SU-DHL-6 (cell line): ENCODE data around the gene SPSB1.

Experiments used
- H2AFZ ChIP-seq: fragments of 200-600 bp; sonication (generic); 2 replicates; pipeline ENCODE4 v1.6.1; 2014; ENCODE audit warnings: low read depth, mild to moderate bottlenecking, moderate library complexity, mixed read lengths, antibody characterized with exemption, low read length; ENCODE audit not compliant: severe bottlenecking
- H3F3A ChIP-seq: fragments of 200-600 bp; shearing (Covaris generic); 2 replicates; pipeline ENCODE4 v1.6.0; 2016; ENCODE audit warnings: antibody characterized with exemption, mild to moderate bottlenecking; ENCODE audit not compliant: insufficient read depth
- H3K27ac ChIP-seq: fragments of 200-600 bp; sonication (generic); 2 replicates; pipeline ENCODE4 v1.5.1; 2016; ENCODE audit warnings: low read depth, mild to moderate bottlenecking, low read length, moderate library complexity, mixed read lengths
- H3K27me3 ChIP-seq: fragments of 200-600 bp; sonication (generic), shearing (Covaris generic); 2 replicates; pipeline ENCODE4 v1.6.0; 2014; ENCODE audit warnings: mild to moderate bottlenecking, low read length
- H3K36me3 ChIP-seq: fragments of 200-600 bp; sonication (generic); 2 replicates; pipeline ENCODE4 v1.6.1; 2014; ENCODE audit warnings: mild to moderate bottlenecking, low read length, mixed read lengths
- H3K4me2 ChIP-seq: fragments of 300-600, 200-600 bp; shearing (Covaris generic), sonication (generic); 2 replicates; pipeline ENCODE4 v1.6.0; 2014; ENCODE audit warnings: low read length, low read depth, mild to moderate bottlenecking; ENCODE audit not compliant: poor library complexity, severe bottlenecking
- H3K4me3 ChIP-seq: fragments of 200-600 bp; sonication (generic); 2 replicates; pipeline ENCODE4 v1.5.1; 2014; ENCODE audit warnings: antibody characterized with exemption, low read length, mild to moderate bottlenecking, mixed read lengths; ENCODE audit not compliant: insufficient read depth, poor library complexity, severe bottlenecking
- H3K79me2 ChIP-seq: fragments of 200-600 bp; sonication (generic); 2 replicates; pipeline ENCODE4 v1.6.1; 2014; ENCODE audit warnings: mild to moderate bottlenecking, low read length, moderate library complexity; ENCODE audit not compliant: insufficient read depth
- H3K9ac ChIP-seq: fragments of 200-600 bp; sonication (generic); 2 replicates; pipeline ENCODE4 v1.7.0; 2014; ENCODE audit warnings: mild to moderate bottlenecking, low read length
- H3K9me2 ChIP-seq: fragments of 200-600 bp; sonication (generic); replicated peaks from 2 replicates; pipeline ENCODE4 v1.6.1; 2014; ENCODE audit warnings: low read length; ENCODE audit not compliant: insufficient read depth
- H3K9me3 ChIP-seq: fragments of 200-600 bp; sonication (generic); 2 replicates; pipeline ENCODE4 v1.6.1; 2014; ENCODE audit warnings: low read length, mixed read lengths; ENCODE audit not compliant: insufficient read depth
- H4K20me1 ChIP-seq: fragments of 200-600 bp; sonication (generic); 2 replicates; pipeline ENCODE4 v1.6.1; 2014; ENCODE audit warnings: low read depth, mild to moderate bottlenecking, antibody characterized with exemption, low read length, moderate library complexity, mixed read lengths
- EZH2phosphoT487 ChIP-seq: fragments of 200-600 bp; sonication (generic), shearing (Covaris generic); conservative IDR thresholded peaks from 2 replicates; pipeline ENCODE4 v1.6.1; 2018; ENCODE audit warnings: mild to moderate bottlenecking, antibody characterized with exemption, low read length, moderate library complexity, mixed read lengths
- TF ChIP-seq, protein P1 (sequence below): fragments of 200-600 bp; sonication (generic); IDR thresholded peaks from one replicate; pipeline ENCODE4 v1.5.1; 2017; ENCODE audit warnings: antibody characterized with exemption, mild to moderate bottlenecking, low read length, moderate library complexity; ENCODE audit not compliant: insufficient read depth, poor library complexity, severe bottlenecking

SPSB1 gene

DNA sequence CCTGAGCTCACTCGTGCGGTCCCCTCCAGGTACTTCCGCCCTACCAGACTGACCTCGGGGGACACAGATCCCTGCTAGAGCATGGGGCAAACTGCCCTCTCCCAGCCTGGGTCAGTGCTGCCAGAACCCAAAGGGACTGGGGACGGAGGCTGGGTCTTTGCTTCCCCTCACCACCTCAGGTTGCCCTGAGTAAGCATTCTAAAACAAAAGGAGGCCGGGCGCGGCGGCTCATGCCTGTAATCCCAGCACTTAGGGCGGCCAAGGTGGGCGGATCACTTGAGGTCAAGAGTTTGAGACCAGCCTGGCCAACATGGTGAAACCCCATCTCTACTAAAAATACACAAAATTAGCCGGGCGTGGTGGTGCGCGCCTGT, 108.4 kb downstream of the SPSB1 start:
- Histone ChIP-seq H3K4me2 (no peak overlapping the region), H2AFZ (no peak overlapping the region), H3K9me2 (no peaks in the 10 kb centered on the region), H3K36me3 (no peaks in the 10 kb centered on the region), H3K79me2 (no peaks in the 10 kb centered on the region), H3K9ac (no peak overlapping the region), H4K20me1 (no peaks in the 10 kb centered on the region), H3F3A (no peaks in the 10 kb centered on the region), H3K9me3 (no peaks in the 10 kb centered on the region), H3K27ac (no peak overlapping the region), H3K4me3 (no peak overlapping the region), H3K27me3 (no peaks in the 10 kb centered on the region; the same call in 1 of the 2 replicates)
- no peak for TF ChIP-seq EZH2phosphoT487
- TF ChIP-seq, protein P1, sequence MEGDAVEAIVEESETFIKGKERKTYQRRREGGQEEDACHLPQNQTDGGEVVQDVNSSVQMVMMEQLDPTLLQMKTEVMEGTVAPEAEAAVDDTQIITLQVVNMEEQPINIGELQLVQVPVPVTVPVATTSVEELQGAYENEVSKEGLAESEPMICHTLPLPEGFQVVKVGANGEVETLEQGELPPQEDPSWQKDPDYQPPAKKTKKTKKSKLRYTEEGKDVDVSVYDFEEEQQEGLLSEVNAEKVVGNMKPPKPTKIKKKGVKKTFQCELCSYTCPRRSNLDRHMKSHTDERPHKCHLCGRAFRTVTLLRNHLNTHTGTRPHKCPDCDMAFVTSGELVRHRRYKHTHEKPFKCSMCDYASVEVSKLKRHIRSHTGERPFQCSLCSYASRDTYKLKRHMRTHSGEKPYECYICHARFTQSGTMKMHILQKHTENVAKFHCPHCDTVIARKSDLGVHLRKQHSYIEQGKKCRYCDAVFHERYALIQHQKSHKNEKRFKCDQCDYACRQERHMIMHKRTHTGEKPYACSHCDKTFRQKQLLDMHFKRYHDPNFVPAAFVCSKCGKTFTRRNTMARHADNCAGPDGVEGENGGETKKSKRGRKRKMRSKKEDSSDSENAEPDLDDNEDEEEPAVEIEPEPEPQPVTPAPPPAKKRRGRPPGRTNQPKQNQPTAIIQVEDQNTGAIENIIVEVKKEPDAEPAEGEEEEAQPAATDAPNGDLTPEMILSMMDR, result no peak

DNA sequence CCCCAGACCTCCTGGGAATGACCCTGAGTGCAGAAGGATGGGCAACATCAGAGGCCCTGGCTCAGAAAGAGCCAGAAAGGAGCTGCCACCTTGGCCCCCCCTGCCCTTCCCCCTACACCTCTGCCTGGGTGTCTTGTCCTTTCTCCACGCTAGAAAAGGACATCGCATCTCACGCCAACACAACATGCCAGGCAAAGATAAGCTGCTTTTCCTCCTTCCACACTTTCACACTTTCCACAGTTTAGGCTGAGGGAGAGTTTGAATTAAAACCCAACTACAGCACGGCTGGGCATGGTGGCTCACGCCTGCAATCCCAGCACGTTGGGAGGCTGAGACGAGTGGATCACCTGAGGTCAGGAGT, 109.5 kb downstream of the SPSB1 start:
- Histone ChIP-seq H3K4me2 (no peak overlapping the region), H3K9ac (no peak overlapping the region)

DNA sequence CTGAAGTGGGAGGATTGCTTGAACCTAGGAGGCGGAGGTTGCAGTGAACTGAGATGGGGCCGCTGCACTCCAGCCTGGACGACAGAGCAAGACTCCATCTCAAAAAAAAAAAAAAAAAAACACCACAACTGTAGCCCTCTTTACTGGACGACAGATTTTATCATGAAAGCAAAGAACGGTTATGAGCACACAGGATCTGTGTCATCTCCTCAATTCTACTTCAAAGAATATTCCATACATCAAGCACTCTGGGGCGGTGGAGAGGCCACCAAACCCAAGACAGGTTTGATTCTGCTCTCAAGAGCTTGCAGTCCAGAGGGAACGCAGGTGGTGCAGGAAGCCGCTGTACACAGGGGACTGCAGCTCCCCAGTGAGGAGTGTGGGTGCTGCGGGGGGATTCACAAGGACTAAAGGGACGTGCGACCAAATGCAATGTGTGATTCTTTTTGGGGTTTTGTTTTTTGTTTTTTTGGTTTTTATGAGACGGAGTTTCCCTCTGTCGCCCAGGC, 110.1 kb downstream of the SPSB1 start:
- Histone ChIP-seq H3K9me2 (no peaks in the 10 kb centered on the region), H2AFZ (no peak overlapping the region), H3K4me2 (no peak overlapping the region), H3K4me3 (no peak overlapping the region), H3K9me3 (no peaks in the 10 kb centered on the region), H3K79me2 (no peaks in the 10 kb centered on the region), H3K27ac (no peak overlapping the region), H3K27me3 (no peaks in the 10 kb centered on the region; the same call in 1 of the 2 replicates), H3F3A (no peaks in the 10 kb centered on the region), H3K36me3 (no peaks in the 10 kb centered on the region), H4K20me1 (no peaks in the 10 kb centered on the region), H3K9ac (no peak overlapping the region)
- TF ChIP-seq, protein P1, result no peak
- no peak for TF ChIP-seq EZH2phosphoT487

More for the DNA sequence above, 109.5 kb downstream of the SPSB1 start:
- no peaks in the 10 kb centered on the region for H3K9me2 ChIP-seq
- H3K27me3 ChIP-seq, result no peaks in the 10 kb centered on the region; the same call in 1 of the 2 replicates
- H3K4me3 ChIP-seq, result no peak overlapping the region
- H3K27ac ChIP-seq, result no peak overlapping the region
- H3K36me3 ChIP-seq, result no peaks in the 10 kb centered on the region
- TF ChIP-seq EZH2phosphoT487, result no peak
- TF ChIP-seq, protein P1, result no peak
- H3K79me2 ChIP-seq, result no peaks in the 10 kb centered on the region
- H4K20me1 ChIP-seq, result no peaks in the 10 kb centered on the region
- H2AFZ ChIP-seq, result no peak overlapping the region
- H3K9me3 ChIP-seq, result no peaks in the 10 kb centered on the region
- no peaks in the 10 kb centered on the region for H3F3A ChIP-seq
